Gastrocnemius medialis (tissue), 4 donors: ENCODE measurements around the gene SF3B6.

Experiments used
- POLR2A ChIP-seq, 2 donors: fragments of 450-650 bp; IDR thresholded peaks; one replicate each; pipeline ENCODE4 v1.6.1; 2017; ENCODE audit warnings: antibody characterized with exemption in 2 of 2, mild to moderate bottlenecking in 2 of 2, moderate library complexity in 2 of 2
- TF ChIP-seq, protein P1 (sequence below), 5 experiments: fragments of 450-650 bp in 3 of 5; fragments of 200-600 bp in 2 of 5; sonication (generic) in 2 of 5; IDR thresholded peaks in 4 of 5; conservative IDR thresholded peaks in 1 of 5; 1 replicate in 4 of 5; 2 replicates in 1 of 5; pipeline ENCODE4 v1.5.1; 2016 to 2019; ENCODE audit warnings: antibody characterized with exemption in 5 of 5, mild to moderate bottlenecking in 3 of 5, moderate library complexity in 3 of 5

GRCh38 chr2:24075259-24075658 is 867 bp downstream of the SF3B6 start:
- TF ChIP-seq, protein P1, sequence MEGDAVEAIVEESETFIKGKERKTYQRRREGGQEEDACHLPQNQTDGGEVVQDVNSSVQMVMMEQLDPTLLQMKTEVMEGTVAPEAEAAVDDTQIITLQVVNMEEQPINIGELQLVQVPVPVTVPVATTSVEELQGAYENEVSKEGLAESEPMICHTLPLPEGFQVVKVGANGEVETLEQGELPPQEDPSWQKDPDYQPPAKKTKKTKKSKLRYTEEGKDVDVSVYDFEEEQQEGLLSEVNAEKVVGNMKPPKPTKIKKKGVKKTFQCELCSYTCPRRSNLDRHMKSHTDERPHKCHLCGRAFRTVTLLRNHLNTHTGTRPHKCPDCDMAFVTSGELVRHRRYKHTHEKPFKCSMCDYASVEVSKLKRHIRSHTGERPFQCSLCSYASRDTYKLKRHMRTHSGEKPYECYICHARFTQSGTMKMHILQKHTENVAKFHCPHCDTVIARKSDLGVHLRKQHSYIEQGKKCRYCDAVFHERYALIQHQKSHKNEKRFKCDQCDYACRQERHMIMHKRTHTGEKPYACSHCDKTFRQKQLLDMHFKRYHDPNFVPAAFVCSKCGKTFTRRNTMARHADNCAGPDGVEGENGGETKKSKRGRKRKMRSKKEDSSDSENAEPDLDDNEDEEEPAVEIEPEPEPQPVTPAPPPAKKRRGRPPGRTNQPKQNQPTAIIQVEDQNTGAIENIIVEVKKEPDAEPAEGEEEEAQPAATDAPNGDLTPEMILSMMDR (IDR thresholded peaks at IDR 0.05 in 4 of 5, conservative IDR thresholded peaks at IDR 0.05 in 1 of 5) = no peak
- no peak for TF ChIP-seq POLR2A (IDR thresholded peaks at IDR 0.05)
